Thyroid gland (tissue), 4 donors: ENCODE data around the gene CPA5. TPM values are rescaled to one million over a fixed set of nuclear protein-coding genes. Genes with fewer than 3 reads are reported as not detected.

Source experiments
- DNase-seq, 2 donors: peaks; one replicate each; pipeline ENCODE4 v3.0.0-alpha.2; 2019
- H3K27ac ChIP-seq, 3 donors: fragments of 200-600 bp; sonication (generic); 1 replicate in 2 of 3; 2 replicates in 1 of 3; pipeline ENCODE4 v1.5.1; 2016 to 2019; ENCODE audit warnings: mild to moderate bottlenecking in 1 of 3, moderate library complexity in 1 of 3
- H3K27me3 ChIP-seq: fragments of 200-600 bp; sonication (generic); one replicate; pipeline ENCODE4 v1.5.1; 2019
- H3K36me3 ChIP-seq, 2 donors: fragments of 200-600 bp; sonication (generic); one replicate each; pipeline ENCODE4 v1.5.1; 2016 to 2019
- H3K4me1 ChIP-seq, 2 donors: fragments of 200-600 bp; sonication (generic); one replicate each; pipeline ENCODE4 v1.5.1; 2017 to 2019
- H3K4me3 ChIP-seq, 3 donors: fragments of 200-600 bp; sonication (generic); replicated peaks in 1 of 3; 1 replicate in 2 of 3; 2 replicates in 1 of 3; pipeline ENCODE4 v1.5.1; 2016; ENCODE audit warnings: mild to moderate bottlenecking in 1 of 3
- H3K9me3 ChIP-seq: fragments of 200-600 bp; sonication (generic); one replicate; pipeline ENCODE4 v1.5.1; 2017
- CTCF ChIP-seq, 6 experiments: fragments of 200-600 bp in 3 of 6; fragments of 450-650 bp in 3 of 6; sonication (generic) in 3 of 6; IDR thresholded peaks; one replicate each; pipeline ENCODE4 v1.5.1; 2016 to 2019; ENCODE audit warnings: antibody characterized with exemption in 6 of 6, mild to moderate bottlenecking in 2 of 6, inconsistent platforms in 1 of 6, moderate library complexity in 1 of 6
- POLR2A ChIP-seq, 2 donors: fragments of 450-650 bp; IDR thresholded peaks; one replicate each; pipeline ENCODE4 v1.6.1; 2017; ENCODE audit warnings: antibody characterized with exemption in 2 of 2, mild to moderate bottlenecking in 2 of 2, moderate library complexity in 1 of 2
- WGBS, 2 donors: methylation state at CpG; one replicate each; pipeline ENCODE4 v1.1.5; 2017; 5-methylcytosine and 5-hydroxymethylcytosine counted together
- intact Hi-C: fragments of 100-400 bp; cut with DNase I; formaldehyde crosslinking; loops from one replicate; pipeline ENCODE4 v1.15.1; 2023
- total RNA-seq, 4 donors: library from RNA; depleted of rRNA; stranded (reverse); fragments of >200 nt; gene quantifications; one replicate each; pipeline ENCODE4 v1.2.3, GENCODE V29; 2016

CPA5 gene
- total RNA-seq, 4 donors from 2014 or later: not detected

- no peaks in the 10 kb centered on the region for H3K27me3 ChIP-seq
- intact Hi-C loops: no loop called here
- no peak for DNase-seq
- no peaks in the 10 kb centered on the region for H3K4me1 ChIP-seq
- TF ChIP-seq CTCF (IDR thresholded peaks at IDR 0.05) (no peak), POLR2A (IDR thresholded peaks at IDR 0.05) (no peak)
- H3K4me3 ChIP-seq: no peak overlapping the region
- H3K36me3 ChIP-seq: no peaks in the 10 kb centered on the region
- H3K9me3 ChIP-seq: no peaks in the 10 kb centered on the region
- 96% methylated on average over 4 of the region's 4 CpGs for WGBS, 2 donors
- no peak overlapping the region for H3K27ac ChIP-seq
Measured at GRCh38 chr7:130341882-130342281, 2.7 kb upstream of the CPA5 start.

- TF ChIP-seq POLR2A (IDR thresholded peaks at IDR 0.05) (no peak), CTCF (IDR thresholded peaks at IDR 0.05) (no peak)
- H3K27me3 ChIP-seq: no peaks in the 10 kb centered on the region
- no peaks in the 10 kb centered on the region for H3K36me3 ChIP-seq
- no peak for DNase-seq
- no peaks in the 10 kb centered on the region for H3K9me3 ChIP-seq
- 96 to 98% methylated on average over 3 of the region's 3 CpGs for WGBS, 2 donors
- H3K27ac ChIP-seq: no peak overlapping the region
- intact Hi-C loops: no loop called here
- no peak overlapping the region for H3K4me3 ChIP-seq
- no peaks in the 10 kb centered on the region for H3K4me1 ChIP-seq
Measured at GRCh38 chr7:130342701-130343380, 1.8 kb upstream of the CPA5 start.

GRCh38 chr7:130345136-130345535 is 520 bp downstream of the CPA5 start:
- no peak overlapping the region for H3K27ac ChIP-seq
- no peak for DNase-seq
- 48 to 56% methylated on average over 8 of the region's 8 CpGs for WGBS, 2 donors
- no peak overlapping the region for H3K4me3 ChIP-seq
- H3K4me1 ChIP-seq: no peaks in the 10 kb centered on the region
- no peaks in the 10 kb centered on the region for H3K27me3 ChIP-seq
- H3K36me3 ChIP-seq: no peaks in the 10 kb centered on the region
- intact Hi-C loops: no loop called here
- no peaks in the 10 kb centered on the region for H3K9me3 ChIP-seq
- TF ChIP-seq POLR2A (IDR thresholded peaks at IDR 0.05): no peak
- no peak for TF ChIP-seq CTCF (IDR thresholded peaks at IDR 0.05)

- no peak for DNase-seq
- H3K9me3 ChIP-seq: no peaks in the 10 kb centered on the region
Measured at GRCh38 chr7:130345725-130346124, 1.1 kb downstream of the CPA5 start.

More at GRCh38 chr7:130345725-130346124, 1.1 kb downstream of the CPA5 start:
- Histone ChIP-seq H3K27me3 (no peaks in the 10 kb centered on the region), H3K27ac (no peak overlapping the region), H3K4me1 (no peaks in the 10 kb centered on the region), H3K4me3 (no peak overlapping the region), H3K36me3 (no peaks in the 10 kb centered on the region)
- intact Hi-C loops: no loop called here
- TF ChIP-seq POLR2A (IDR thresholded peaks at IDR 0.05): no peak
- no peak for TF ChIP-seq CTCF (IDR thresholded peaks at IDR 0.05)
- 90 to 93% methylated on average over 4 of the region's 5 CpGs for WGBS, 2 donors
